ENCODE results near the gene ITPR3. TPM values are rescaled to one million over a fixed set of nuclear protein-coding genes. Genes with fewer than 3 reads are reported as not detected.

Gene ITPR3
- total RNA-seq (8.2 TPM), polyA plus RNA-seq (11.0 TPM)

DNA sequence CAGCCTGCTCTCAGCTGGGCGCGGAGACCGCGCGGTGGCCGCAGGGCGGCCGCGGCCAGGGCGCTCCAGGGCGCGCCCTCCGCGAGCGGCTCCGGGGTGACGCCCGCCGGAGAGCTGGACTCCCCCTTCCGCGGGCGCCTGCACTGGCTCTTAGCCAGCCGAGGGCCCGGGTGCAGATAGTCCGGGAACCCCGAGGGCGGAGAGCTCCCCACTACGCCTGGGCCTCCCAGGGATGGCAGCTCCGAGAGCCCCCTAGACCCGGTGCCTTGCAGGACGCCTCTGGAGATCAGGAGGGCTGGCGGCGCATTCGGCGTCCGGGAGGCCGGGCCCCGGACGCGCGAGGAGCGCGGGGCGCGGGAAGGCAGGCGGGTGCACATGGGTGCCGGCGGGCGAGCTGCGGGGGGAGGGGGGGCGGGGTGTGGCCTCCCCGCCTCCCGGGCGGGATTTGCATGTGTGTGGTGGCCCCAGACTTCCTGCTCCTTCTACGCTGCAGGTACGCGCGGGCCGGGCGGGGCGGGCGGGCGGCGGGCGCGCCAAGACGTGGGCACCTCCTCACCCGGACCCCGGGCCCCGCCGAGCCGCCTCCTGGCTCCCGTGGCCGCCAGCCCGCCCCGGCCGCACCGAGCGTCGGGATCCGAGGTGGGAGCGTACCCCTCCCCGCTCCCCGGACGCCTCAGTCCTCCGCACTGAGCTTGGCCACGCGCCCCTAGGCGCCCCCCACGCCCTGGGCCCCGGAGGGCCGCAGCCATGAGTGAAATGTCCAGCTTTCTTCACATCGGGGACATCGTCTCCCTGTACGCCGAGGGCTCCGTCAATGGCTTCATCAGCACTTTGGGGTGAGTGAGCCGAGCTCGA is at the start of gene ITPR3:
ITPR3 (plus strand) TSS at position 467 of the 855 bp plus-strand sequence; CDS start at position 748, 281 bp downstream.
- peak within 1 kb of the TSS; percentile 82 for H3K27ac ChIP-seq (ENCODE audit: low read depth)
- no peaks in the 10 kb centered on the region for H3K36me3 ChIP-seq (ENCODE audit: insufficient read depth)
- no peak for DNase-seq (ENCODE audit: extremely low spot score)
- WGBS: under 1% methylated on average over 92 of the region's 99 CpGs
- H3K4me3 ChIP-seq (ENCODE audit: low read depth, low read length): peak within 1 kb of the TSS; percentile 74
- no peaks in the 10 kb centered on the region for H3K4me1 ChIP-seq (ENCODE audit: insufficient read depth)

DNA sequence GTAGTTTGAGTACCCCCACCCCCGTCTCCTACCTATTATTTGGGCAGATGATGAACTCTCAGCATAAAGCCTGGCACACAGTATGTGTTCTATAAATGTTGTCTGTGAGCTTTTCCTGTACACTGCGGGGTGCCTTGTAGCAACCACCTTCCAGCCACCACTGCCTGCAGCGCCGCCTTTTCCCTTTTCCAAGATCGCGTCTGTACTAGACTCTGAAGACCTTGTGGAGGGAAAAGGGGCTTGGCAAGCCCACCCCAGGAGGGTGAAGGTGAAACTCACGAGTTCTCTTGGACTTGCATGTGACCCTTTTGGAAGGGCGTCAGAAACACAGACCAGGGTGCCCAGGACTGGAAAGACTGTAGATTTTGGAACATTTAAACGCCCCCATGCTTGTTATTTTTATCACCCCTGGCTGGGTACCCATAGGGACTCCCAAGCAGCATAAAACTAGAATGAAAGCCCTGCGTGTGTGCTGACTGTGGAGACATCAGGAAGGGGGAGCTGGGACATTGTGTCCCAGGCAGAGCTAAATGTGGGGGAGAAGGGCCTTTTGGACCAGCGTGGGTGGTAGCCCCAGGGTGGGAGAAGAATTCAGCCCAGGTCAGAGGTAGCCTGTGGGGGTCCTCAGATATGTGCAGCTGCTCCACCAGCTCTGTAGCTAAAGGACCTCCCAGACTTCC is 49.3 kb upstream of the ITPR3 start:
- 55% methylated on average over 11 of the region's 11 CpGs for WGBS
- Histone ChIP-seq H3K27ac (ENCODE audit: low read depth) (peak overlapping the region; percentile 83), H3K36me3 (ENCODE audit: insufficient read depth) (peaks cover 6% of the 10 kb centered on the region), H3K4me3 (ENCODE audit: low read depth, low read length) (peak overlapping the region; percentile 53), H3K4me1 (ENCODE audit: insufficient read depth) (no peaks in the 10 kb centered on the region)
- no peak for DNase-seq (ENCODE audit: extremely low spot score)

DNA sequence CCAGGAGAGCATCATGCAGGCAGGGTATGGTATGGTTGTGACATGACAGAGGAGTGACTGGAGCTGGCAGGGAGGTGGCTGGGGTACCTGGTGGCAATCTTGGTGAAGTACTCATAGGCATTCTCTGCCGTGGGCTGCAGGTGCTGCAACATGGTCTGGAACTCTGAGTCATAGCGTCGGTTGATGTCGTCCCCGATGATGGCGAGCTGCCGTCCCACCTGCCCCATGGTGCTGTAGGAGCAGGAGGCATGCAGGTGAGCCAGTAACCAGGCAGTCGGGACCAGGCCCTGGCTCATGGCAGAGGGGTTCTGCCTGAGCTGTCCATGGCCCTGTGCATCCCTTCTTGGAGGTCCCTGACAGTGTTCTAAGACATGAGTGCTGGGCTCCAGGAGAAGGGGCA is 45.9 kb upstream of the ITPR3 start:
- H3K36me3 ChIP-seq (ENCODE audit: insufficient read depth): peaks cover 6% of the 10 kb centered on the region
- peaks cover 3% of the 10 kb centered on the region for H3K4me1 ChIP-seq (ENCODE audit: insufficient read depth)
- no peak for DNase-seq (ENCODE audit: extremely low spot score)
- no peak overlapping the region for H3K4me3 ChIP-seq (ENCODE audit: low read depth, low read length)
- H3K27ac ChIP-seq (ENCODE audit: low read depth): no peak overlapping the region
- WGBS: 96% methylated on average over 8 of the region's 8 CpGs

DNA sequence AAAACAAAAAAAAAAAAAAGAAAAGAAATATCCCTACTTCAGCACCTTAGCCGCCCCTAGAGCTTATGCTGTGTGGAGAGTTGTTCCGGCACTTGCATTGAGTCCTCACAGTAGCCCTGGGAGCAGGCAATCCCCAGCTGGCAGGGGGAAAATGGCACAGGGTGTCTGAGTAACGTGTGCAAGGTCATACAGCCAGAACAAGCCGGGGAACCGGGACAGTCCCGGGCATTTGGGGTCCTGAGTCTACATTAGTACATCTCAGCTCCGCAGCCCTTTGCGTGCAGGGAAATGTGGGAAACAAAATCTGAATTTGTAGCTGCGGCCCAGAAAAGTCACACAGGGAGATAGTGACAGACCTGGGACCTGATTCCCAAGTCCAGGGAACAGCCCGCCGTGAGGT is 44.5 kb upstream of the ITPR3 start:
- Histone ChIP-seq H3K4me1 (ENCODE audit: insufficient read depth) (peaks cover 3% of the 10 kb centered on the region), H3K27ac (ENCODE audit: low read depth) (peak overlapping the region; percentile 72), H3K4me3 (ENCODE audit: low read depth, low read length) (no peak overlapping the region)

DNA sequence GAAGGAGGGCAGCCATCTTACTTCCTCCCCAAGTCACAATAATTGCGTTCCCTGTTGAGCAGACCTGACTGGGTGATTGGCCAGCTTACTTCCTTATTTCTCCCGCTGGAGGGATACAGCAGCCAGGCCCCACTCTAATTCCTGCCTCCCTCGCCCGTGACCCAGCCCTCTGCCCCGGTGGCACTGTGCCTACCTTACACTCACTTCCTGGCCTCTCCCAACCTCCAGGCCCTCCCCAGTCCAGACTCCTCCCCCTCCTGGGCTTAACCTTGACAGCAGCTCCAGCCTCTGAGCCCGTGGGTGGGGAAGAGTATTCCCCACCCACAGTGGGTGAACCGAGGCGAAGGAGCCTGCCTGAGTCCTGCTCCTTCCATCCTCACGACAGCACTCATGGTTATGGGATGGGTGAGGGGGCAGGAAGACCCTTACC is 44.0 kb upstream of the ITPR3 start:
- peaks cover 3% of the 10 kb centered on the region for H3K4me1 ChIP-seq (ENCODE audit: insufficient read depth)
- WGBS: 68% methylated on average over 9 of the region's 9 CpGs
- no peak for DNase-seq (ENCODE audit: extremely low spot score)
- no peak overlapping the region for H3K4me3 ChIP-seq (ENCODE audit: low read depth, low read length)
- peaks cover 6% of the 10 kb centered on the region for H3K36me3 ChIP-seq (ENCODE audit: insufficient read depth)
- peak overlapping the region; percentile 72 for H3K27ac ChIP-seq (ENCODE audit: low read depth)

More for the DNA sequence above, 44.5 kb upstream of the ITPR3 start:
- no peak for DNase-seq (ENCODE audit: extremely low spot score)
- H3K36me3 ChIP-seq (ENCODE audit: insufficient read depth): peaks cover 6% of the 10 kb centered on the region
- 88% methylated on average over 11 of the region's 11 CpGs for WGBS

DNA sequence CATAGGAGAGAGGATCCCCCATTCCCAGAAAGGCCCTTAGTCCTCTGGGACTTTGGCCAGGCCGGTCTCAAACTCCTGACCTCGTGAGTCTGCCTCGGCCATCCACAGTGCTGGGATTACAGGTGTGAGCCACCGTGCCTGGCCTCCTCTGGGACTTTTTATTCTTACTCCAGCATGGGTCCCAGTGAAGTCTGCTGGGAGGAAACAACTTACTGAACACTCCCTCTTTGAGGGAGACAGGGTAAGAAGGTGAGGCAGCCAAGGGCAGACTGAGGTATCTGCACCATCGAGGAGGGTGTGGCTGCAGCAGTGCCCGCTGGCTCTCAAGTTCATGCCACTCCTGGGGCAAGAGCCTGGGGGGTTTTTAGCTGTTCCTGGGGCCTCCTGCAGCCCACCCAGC is 43.4 kb upstream of the ITPR3 start:
- Histone ChIP-seq H3K27ac (ENCODE audit: low read depth) (no peak overlapping the region), H3K36me3 (ENCODE audit: insufficient read depth) (peaks cover 6% of the 10 kb centered on the region), H3K4me3 (ENCODE audit: low read depth, low read length) (no peak overlapping the region), H3K4me1 (ENCODE audit: insufficient read depth) (peaks cover 3% of the 10 kb centered on the region)
- DNase-seq (ENCODE audit: extremely low spot score): no peak
- WGBS: 86% methylated on average over 6 of the region's 6 CpGs

DNA sequence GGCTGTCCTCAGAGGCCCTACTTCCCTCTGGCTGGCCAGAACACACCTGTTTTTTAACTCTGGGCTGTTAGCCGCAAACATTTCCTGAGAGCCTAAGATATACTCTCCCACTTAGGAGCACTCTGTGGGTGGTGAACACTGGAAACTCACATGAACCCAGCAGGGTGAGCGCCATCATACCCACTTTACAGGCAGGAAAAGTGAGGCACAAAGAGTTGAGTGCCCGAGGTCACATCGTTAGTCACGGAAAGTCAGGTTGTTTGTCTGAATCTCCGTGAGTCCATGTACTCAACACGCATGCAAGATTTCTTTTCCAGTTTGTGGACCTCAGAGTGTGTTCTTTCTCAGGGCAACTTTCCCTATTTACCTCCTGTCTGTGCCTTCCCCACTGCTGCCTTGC is 43.0 kb upstream of the ITPR3 start:
- DNase-seq (ENCODE audit: extremely low spot score): no peak
- Histone ChIP-seq H3K36me3 (ENCODE audit: insufficient read depth) (peaks cover 6% of the 10 kb centered on the region), H3K4me3 (ENCODE audit: low read depth, low read length) (peak overlapping the region; percentile 4), H3K4me1 (ENCODE audit: insufficient read depth) (peaks cover 3% of the 10 kb centered on the region), H3K27ac (ENCODE audit: low read depth) (peak overlapping the region; percentile 30)
- 95% methylated on average over 7 of the region's 7 CpGs for WGBS

DNA sequence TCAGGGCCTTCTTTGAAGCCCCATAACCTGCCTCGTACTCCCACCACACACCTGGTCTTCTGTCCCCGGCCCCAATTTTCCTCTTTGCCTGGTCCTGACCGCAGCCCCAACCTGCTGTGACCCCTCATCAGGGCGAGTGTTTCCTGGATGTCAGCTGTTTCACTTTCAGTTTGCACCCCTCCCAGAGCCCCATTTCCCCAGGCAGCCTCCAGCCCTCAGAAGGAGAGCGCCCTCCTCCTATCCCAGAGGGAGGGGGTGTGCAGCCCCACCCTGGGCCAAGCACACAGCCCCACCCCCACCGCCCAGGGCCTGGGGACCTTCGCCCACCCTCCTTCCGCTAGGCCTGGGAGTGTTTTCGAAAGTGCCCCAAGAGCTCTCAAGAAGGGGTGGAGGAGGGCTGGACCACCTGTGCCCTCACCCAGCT is 42.5 kb upstream of the ITPR3 start:
- peaks cover 3% of the 10 kb centered on the region for H3K4me1 ChIP-seq (ENCODE audit: insufficient read depth)
- 81% methylated on average over 9 of the region's 9 CpGs for WGBS
- H3K27ac ChIP-seq (ENCODE audit: low read depth): peak overlapping the region; percentile 30
- peaks cover 6% of the 10 kb centered on the region for H3K36me3 ChIP-seq (ENCODE audit: insufficient read depth)
- no peak for DNase-seq (ENCODE audit: extremely low spot score)
- H3K4me3 ChIP-seq (ENCODE audit: low read depth, low read length): peak overlapping the region; percentile 4

DNA sequence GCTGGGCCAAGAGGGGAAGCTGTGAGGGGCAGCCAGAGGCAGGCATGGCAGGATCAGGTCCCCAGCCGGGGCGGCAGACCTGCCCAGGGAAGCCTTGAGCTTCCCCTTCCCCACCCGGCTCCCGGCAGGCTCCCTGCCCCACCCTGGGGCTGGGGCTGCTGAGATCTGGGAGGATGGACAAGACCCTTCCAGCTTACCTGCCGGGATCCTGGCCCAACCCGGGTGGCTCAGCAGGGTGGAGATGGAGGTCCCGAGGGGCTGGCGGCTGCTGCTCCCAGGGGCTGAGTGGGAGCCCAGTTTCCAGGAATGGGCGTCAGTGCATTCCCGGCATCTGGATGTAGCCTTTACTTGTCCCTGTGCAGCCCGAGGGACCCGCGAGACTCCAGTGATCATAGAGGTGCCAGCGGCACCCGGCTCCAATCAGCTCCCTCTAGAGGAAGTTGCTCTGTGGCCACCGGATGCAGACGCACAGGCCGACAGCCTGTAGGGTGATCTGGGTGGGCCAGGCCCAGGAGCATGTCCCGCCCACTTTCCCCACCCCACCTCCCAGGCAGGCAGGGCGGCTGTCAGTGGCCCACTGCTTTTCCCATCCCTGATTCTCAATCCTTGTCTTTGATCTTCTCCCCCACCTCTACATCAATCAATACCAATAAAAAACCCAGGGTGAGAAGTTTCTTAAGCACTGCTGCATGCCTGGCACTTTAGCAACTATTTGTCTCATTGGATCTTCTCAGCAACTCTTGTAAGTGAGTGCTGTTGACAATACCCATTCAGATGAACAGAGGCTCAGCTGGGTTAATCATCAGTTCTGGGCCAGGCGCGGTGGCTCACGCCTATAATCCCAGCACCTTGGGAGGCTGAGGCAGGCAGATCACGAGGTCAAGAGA is 41.1 kb upstream of the ITPR3 start, which contains the start of gene BAK1:
BAK1 (minus strand) TSS at position 449 of the 887 bp plus-strand sequence. CDS start 2,672 bp downstream, outside the sequence.
- peak; percentile 73 for DNase-seq (ENCODE audit: extremely low spot score)
- Histone ChIP-seq H3K4me3 (ENCODE audit: low read depth, low read length) (peak within 1 kb of the TSS; percentile 83), H3K36me3 (ENCODE audit: insufficient read depth) (no peaks in the 10 kb centered on the region), H3K4me1 (ENCODE audit: insufficient read depth) (peaks cover 3% of the 10 kb centered on the region), H3K27ac (ENCODE audit: low read depth) (peak within 1 kb of the TSS; percentile 81)
- WGBS: 3% methylated on average over 24 of the region's 24 CpGs

DNA sequence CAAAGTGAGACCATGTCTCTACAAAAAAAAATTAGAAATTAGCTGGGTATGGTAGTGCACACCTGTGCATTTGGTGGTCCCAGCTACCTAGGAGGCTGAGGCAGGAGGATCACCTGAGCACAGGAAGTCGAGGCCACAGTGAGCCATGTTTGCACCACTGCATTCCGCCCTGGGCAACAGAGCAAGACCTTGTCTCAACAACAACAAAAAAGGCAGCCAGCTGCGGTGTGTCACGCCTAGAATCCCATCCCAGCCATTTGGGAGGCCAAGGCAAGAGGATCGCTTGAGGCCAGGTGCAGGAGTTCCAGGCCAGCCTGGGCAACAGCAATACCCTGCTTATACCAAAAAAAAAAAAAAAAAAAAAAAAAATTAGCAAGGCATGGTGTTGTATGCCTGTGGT is 39.9 kb upstream of the ITPR3 start:
- DNase-seq (ENCODE audit: extremely low spot score): no peak
- Histone ChIP-seq H3K4me3 (ENCODE audit: low read depth, low read length) (no peak overlapping the region), H3K27ac (ENCODE audit: low read depth) (no peak overlapping the region), H3K4me1 (ENCODE audit: insufficient read depth) (peaks cover 3% of the 10 kb centered on the region), H3K36me3 (ENCODE audit: insufficient read depth) (no peaks in the 10 kb centered on the region)
- 88% methylated on average over 5 of the region's 5 CpGs for WGBS

DNA sequence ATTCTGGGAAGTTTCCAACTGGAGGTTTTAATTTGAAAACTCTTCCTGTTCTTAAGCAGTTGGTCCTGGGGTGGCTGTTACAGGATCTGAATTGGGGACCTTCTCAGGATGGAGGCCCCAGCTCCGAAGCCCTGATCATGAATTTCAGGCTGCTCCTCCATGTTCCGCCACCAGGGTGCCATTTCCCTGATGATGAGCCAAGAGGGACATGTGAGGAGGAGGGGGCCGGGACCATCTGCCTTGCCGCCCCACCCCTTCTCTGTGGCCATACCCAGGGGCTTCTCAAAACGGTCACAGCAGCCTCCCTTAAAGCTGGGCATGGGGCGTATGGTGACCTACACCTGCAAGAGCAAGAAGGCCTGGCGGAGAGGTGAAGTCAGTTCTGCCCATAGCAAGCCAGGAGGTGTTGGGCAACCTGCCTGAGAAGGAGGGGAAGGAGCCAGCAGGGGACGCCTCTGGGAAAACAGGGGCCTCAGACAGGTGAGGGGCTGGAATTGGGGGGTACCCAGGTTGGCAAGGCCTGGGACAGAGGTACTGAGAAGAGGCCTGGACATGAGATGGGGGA is 37.4 kb upstream of the ITPR3 start:
- Histone ChIP-seq H3K4me1 (ENCODE audit: insufficient read depth) (peaks cover 2% of the 10 kb centered on the region), H3K4me3 (ENCODE audit: low read depth, low read length) (no peak overlapping the region), H3K36me3 (ENCODE audit: insufficient read depth) (no peaks in the 10 kb centered on the region), H3K27ac (ENCODE audit: low read depth) (no peak overlapping the region)
- 68% methylated on average over 8 of the region's 8 CpGs for WGBS
- no peak for DNase-seq (ENCODE audit: extremely low spot score)

DNA sequence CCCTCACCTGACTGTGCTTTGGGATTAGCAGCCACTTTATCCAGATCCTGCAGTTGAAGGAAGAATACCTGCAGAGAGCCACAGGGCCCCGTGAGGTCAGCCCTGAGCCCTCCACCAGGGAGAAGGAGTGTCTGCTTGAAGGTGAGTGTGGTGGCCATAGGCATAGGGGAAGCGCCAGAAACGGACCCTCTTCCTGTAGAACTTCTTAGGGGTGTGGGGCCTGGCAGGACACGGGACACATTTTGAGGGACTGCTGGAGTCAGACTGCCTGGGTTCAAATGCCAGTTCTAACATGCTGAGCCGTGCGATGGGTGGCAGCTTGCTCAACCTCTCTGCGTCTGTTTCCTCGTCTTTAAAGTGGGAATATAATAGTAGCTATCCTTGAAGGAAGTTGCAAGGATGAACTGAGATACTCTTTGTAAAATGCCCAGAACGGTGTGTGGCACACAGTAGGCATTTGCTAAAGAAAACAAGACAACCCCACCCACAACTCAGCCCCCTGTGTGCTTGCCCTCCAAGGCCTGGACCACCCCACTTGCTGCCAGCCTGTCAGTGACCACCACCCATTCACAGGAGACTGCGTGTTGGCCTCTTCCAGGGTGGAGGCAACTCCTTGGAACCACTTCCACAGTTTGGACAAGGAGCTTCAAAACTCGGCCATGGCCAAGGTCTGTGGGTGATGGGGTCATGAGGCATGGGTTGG is 36.3 kb upstream of the ITPR3 start:
- no peaks in the 10 kb centered on the region for H3K36me3 ChIP-seq (ENCODE audit: insufficient read depth)
- 80% methylated on average over 11 of the region's 11 CpGs for WGBS
- H3K4me1 ChIP-seq (ENCODE audit: insufficient read depth): no peaks in the 10 kb centered on the region
- H3K4me3 ChIP-seq (ENCODE audit: low read depth, low read length): no peak overlapping the region
- no peak for DNase-seq (ENCODE audit: extremely low spot score)
- H3K27ac ChIP-seq (ENCODE audit: low read depth): no peak overlapping the region
